Measurements from ENCODE around the gene SLC9A3. TPM values are rescaled to one million over a fixed set of nuclear protein-coding genes. Genes with fewer than 3 reads are reported as not detected.
A peak's percentile ranks its signal among the peaks of the same experiment; 100 is the strongest.

The SLC9A3 gene
- total RNA-seq, 5 donors from 2014 or later (not counting 1 experiment from before 2014, with no cell fraction given) = 1.9 to 3.5 (median 2.5) TPM

DNA sequence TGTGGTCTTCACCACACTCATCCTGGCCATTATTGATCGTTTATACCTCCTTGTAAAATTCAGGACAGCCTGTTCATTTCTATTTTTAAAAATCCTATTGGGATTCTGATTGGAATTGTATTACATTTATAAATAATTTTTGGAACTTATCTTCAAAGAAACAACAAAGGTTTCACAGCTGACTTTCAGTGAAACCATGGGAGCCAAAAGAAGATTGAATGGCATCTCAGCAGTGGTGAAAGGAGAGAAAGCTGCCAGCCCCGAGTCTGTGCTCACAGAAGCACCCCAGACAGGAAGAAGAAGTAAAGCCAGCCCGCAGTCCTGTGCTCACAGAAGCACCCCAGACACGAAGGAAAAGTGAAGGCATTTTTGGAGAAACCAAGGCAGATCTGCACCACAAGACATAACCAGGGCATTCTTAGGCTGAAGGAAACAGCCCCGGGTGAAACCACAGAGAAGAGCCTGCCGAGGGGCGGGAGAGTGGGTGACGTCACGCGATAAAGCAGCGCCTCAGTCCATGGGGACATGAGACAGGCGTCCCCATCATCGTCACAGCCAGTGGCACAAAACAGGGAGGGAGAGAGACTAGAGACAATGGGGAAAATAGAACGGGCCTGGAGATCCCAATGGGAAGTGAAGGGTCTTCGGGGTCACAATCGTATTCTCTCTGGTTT lies 42.5 kb upstream of the SLC9A3 start:
- Histone ChIP-seq H3K4me3 (ENCODE audit: control insufficient read depth in 1 of 2, extremely low read depth in 1 of 2, low read length in 1 of 2) (no peak overlapping the region), H3K36me3 (ENCODE audit: control insufficient read depth in 2 of 2, extremely low read depth in 1 of 2, insufficient read depth in 1 of 2, low read length in 1 of 2) (no peaks in the 10 kb centered on the region), H3K27ac (ENCODE audit: low read length) (no peak overlapping the region), H3K4me1 (ENCODE audit: control insufficient read depth in 1 of 2, extremely low read depth in 1 of 2, insufficient read depth in 2 of 2, low read length in 2 of 2) (no peaks in the 10 kb centered on the region), H3K27me3 (replicated peaks in 1 of 2; ENCODE audit: control insufficient read depth in 2 of 2, extremely low read depth in 1 of 2, insufficient read depth in 2 of 2, low read length in 1 of 2) (peaks cover 0 to 32% of the 10 kb centered on the region in 2 experiments), H3K9me3 (no peaks in the 10 kb centered on the region)
- ChIA-PET POLR2A (no interaction called here), CTCF (no interaction called here)
- H3K27me3 Mint-ChIP-seq = peaks cover 22 to 34% of the 10 kb centered on the region in 2 donors
- H3K4me3 Mint-ChIP-seq = no peak overlapping the region
- DNase-seq (no peak), ATAC-seq (replicated peaks in 1 of 4) (no peak)
- no peak overlapping the region for H3K27ac Mint-ChIP-seq
- H3K36me3 Mint-ChIP-seq = no peaks in the 10 kb centered on the region
- H3K4me1 Mint-ChIP-seq = no peaks in the 10 kb centered on the region
- WGBS (ENCODE audit: insufficient coverage) = 91% methylated on average over 4 of the region's 16 CpGs
- no peaks in the 10 kb centered on the region for H3K9me3 Mint-ChIP-seq

- no peak overlapping the region for H3K27ac ChIP-seq (ENCODE audit: low read length)
- 59% methylated on average over 11 of the region's 20 CpGs for WGBS (ENCODE audit: insufficient coverage)
- POLR2A ChIA-PET = no interaction called here
- H3K36me3 Mint-ChIP-seq = no peaks in the 10 kb centered on the region
- H3K9me3 Mint-ChIP-seq = no peaks in the 10 kb centered on the region
- H3K4me3 ChIP-seq (ENCODE audit: control insufficient read depth in 1 of 2, extremely low read depth in 1 of 2, low read length in 1 of 2) = no peak overlapping the region
- no peak overlapping the region for H3K27ac Mint-ChIP-seq
- ATAC-seq (replicated peaks in 1 of 4) (no peak), DNase-seq (peak in 1 of 35 experiments; percentile 7)
- H3K27me3 Mint-ChIP-seq = peaks cover 22 to 39% of the 10 kb centered on the region in 2 donors
- H3K27me3 ChIP-seq (replicated peaks in 1 of 2; ENCODE audit: control insufficient read depth in 2 of 2, extremely low read depth in 1 of 2, insufficient read depth in 2 of 2, low read length in 1 of 2) = peaks cover 0 to 35% of the 10 kb centered on the region in 2 experiments
- no peaks in the 10 kb centered on the region for H3K4me1 Mint-ChIP-seq
- CTCF ChIA-PET = no interaction called here
- H3K4me3 Mint-ChIP-seq = no peak overlapping the region
- no peaks in the 10 kb centered on the region for H3K4me1 ChIP-seq (ENCODE audit: control insufficient read depth in 1 of 2, extremely low read depth in 1 of 2, insufficient read depth in 2 of 2, low read length in 2 of 2)
- no peaks in the 10 kb centered on the region for H3K36me3 ChIP-seq (ENCODE audit: control insufficient read depth in 2 of 2, extremely low read depth in 1 of 2, insufficient read depth in 1 of 2, low read length in 1 of 2)
- no peaks in the 10 kb centered on the region for H3K9me3 ChIP-seq
Measured at GRCh38 chr5:565782-566440, 41.7 kb upstream of the SLC9A3 start.

DNA sequence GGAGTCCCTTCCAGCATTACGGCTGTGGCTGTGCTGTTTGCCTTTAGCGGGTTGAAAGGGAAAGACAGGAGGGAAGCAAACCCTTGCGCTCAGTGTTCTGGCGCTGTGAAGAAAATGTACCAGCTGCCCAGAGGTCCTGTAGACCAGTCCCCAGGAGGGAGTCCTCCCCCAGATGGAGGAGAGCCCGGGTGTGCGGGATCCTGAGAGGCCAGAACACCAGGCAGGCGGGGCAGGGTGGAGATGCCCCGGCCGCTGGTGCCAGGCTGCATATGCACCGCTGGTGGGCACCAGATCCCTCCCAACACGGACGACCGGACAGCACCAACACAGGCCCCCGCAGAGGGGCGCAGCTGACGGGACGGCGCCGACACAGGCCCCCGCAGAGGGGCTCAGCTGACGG lies 37.2 kb upstream of the SLC9A3 start:
- no peak overlapping the region for H3K4me3 Mint-ChIP-seq
- H3K4me1 Mint-ChIP-seq = no peaks in the 10 kb centered on the region
- ChIA-PET POLR2A (no interaction called here), CTCF (no interaction called here)
- DNase-seq (peak in 1 of 35 experiments; percentile 4), ATAC-seq (replicated peaks in 1 of 4) (no peak)
- Histone ChIP-seq H3K27ac (ENCODE audit: low read length) (no peak overlapping the region), H3K36me3 (ENCODE audit: control insufficient read depth in 2 of 2, extremely low read depth in 1 of 2, insufficient read depth in 1 of 2, low read length in 1 of 2) (no peaks in the 10 kb centered on the region), H3K4me1 (ENCODE audit: control insufficient read depth in 1 of 2, extremely low read depth in 1 of 2, insufficient read depth in 2 of 2, low read length in 2 of 2) (no peaks in the 10 kb centered on the region), H3K9me3 (no peaks in the 10 kb centered on the region), H3K27me3 (replicated peaks in 1 of 2; ENCODE audit: control insufficient read depth in 2 of 2, extremely low read depth in 1 of 2, insufficient read depth in 2 of 2, low read length in 1 of 2) (peaks cover 0 to 24% of the 10 kb centered on the region in 2 experiments), H3K4me3 (ENCODE audit: control insufficient read depth in 1 of 2, extremely low read depth in 1 of 2, low read length in 1 of 2) (no peak overlapping the region)
- H3K27ac Mint-ChIP-seq = no peak overlapping the region
- peaks cover 17 to 33% of the 10 kb centered on the region in 2 donors for H3K27me3 Mint-ChIP-seq
- H3K36me3 Mint-ChIP-seq = no peaks in the 10 kb centered on the region
- WGBS (ENCODE audit: insufficient coverage) = 69% methylated on average over 14 of the region's 21 CpGs
- H3K9me3 Mint-ChIP-seq = no peaks in the 10 kb centered on the region

- H3K36me3 Mint-ChIP-seq = no peaks in the 10 kb centered on the region
- CTCF ChIA-PET = no interaction called here
- no peak overlapping the region for H3K4me3 ChIP-seq (ENCODE audit: control insufficient read depth in 1 of 2, extremely low read depth in 1 of 2, low read length in 1 of 2)
- no peaks in the 10 kb centered on the region for H3K36me3 ChIP-seq (ENCODE audit: control insufficient read depth in 2 of 2, extremely low read depth in 1 of 2, insufficient read depth in 1 of 2, low read length in 1 of 2)
- no peak for ATAC-seq (replicated peaks in 1 of 4)
- no peak overlapping the region for H3K4me3 Mint-ChIP-seq
- DNase-seq = no peak
- 84% methylated on average over 6 of the region's 12 CpGs for WGBS (ENCODE audit: insufficient coverage)
- H3K9me3 Mint-ChIP-seq = no peaks in the 10 kb centered on the region
- no peaks in the 10 kb centered on the region for H3K4me1 Mint-ChIP-seq
- H3K27me3 Mint-ChIP-seq = peaks cover 12 to 27% of the 10 kb centered on the region in 2 donors
- POLR2A ChIA-PET = no interaction called here
- peaks cover 0 to 26% of the 10 kb centered on the region in 2 experiments for H3K27me3 ChIP-seq (replicated peaks in 1 of 2; ENCODE audit: control insufficient read depth in 2 of 2, extremely low read depth in 1 of 2, insufficient read depth in 2 of 2, low read length in 1 of 2)
- no peak overlapping the region for H3K27ac Mint-ChIP-seq
- H3K27ac ChIP-seq (ENCODE audit: low read length) = no peak overlapping the region
- no peaks in the 10 kb centered on the region for H3K4me1 ChIP-seq (ENCODE audit: control insufficient read depth in 1 of 2, extremely low read depth in 1 of 2, insufficient read depth in 2 of 2, low read length in 2 of 2)
- no peaks in the 10 kb centered on the region for H3K9me3 ChIP-seq
Measured at GRCh38 chr5:560792-561166, 36.5 kb upstream of the SLC9A3 start.

GRCh38 chr5:558871-559503 lies 34.7 kb upstream of the SLC9A3 start:
- Mint-ChIP-seq H3K36me3 (no peaks in the 10 kb centered on the region), H3K4me1 (no peaks in the 10 kb centered on the region), H3K9me3 (no peaks in the 10 kb centered on the region), H3K27ac (no peak overlapping the region), H3K4me3 (no peak overlapping the region), H3K27me3 (peaks cover 12 to 26% of the 10 kb centered on the region in 2 donors)
- no peak overlapping the region for H3K4me3 ChIP-seq (ENCODE audit: control insufficient read depth in 1 of 2, extremely low read depth in 1 of 2, low read length in 1 of 2)
- no peaks in the 10 kb centered on the region for H3K36me3 ChIP-seq (ENCODE audit: control insufficient read depth in 2 of 2, extremely low read depth in 1 of 2, insufficient read depth in 1 of 2, low read length in 1 of 2)
- H3K27ac ChIP-seq (ENCODE audit: low read length) = no peak overlapping the region
- POLR2A ChIA-PET = no interaction called here
- WGBS (ENCODE audit: insufficient coverage) = 83% methylated on average over 29 of the region's 32 CpGs
- DNase-seq (no peak), ATAC-seq (replicated peaks in 1 of 4) (no peak)
- no peaks in the 10 kb centered on the region for H3K9me3 ChIP-seq
- H3K27me3 ChIP-seq (replicated peaks in 1 of 2; ENCODE audit: control insufficient read depth in 2 of 2, extremely low read depth in 1 of 2, insufficient read depth in 2 of 2, low read length in 1 of 2) = peaks cover 0 to 26% of the 10 kb centered on the region in 2 experiments
- CTCF ChIA-PET = no interaction called here
- no peaks in the 10 kb centered on the region for H3K4me1 ChIP-seq (ENCODE audit: control insufficient read depth in 1 of 2, extremely low read depth in 1 of 2, insufficient read depth in 2 of 2, low read length in 2 of 2)

- Mint-ChIP-seq H3K27me3 (peaks cover 12 to 26% of the 10 kb centered on the region in 2 donors), H3K4me3 (no peak overlapping the region), H3K36me3 (no peaks in the 10 kb centered on the region), H3K27ac (no peak overlapping the region), H3K9me3 (no peaks in the 10 kb centered on the region), H3K4me1 (no peaks in the 10 kb centered on the region)
- ChIA-PET POLR2A (no interaction called here), CTCF (no interaction called here)
- H3K36me3 ChIP-seq (ENCODE audit: control insufficient read depth in 2 of 2, extremely low read depth in 1 of 2, insufficient read depth in 1 of 2, low read length in 1 of 2) = no peaks in the 10 kb centered on the region
- H3K27ac ChIP-seq (ENCODE audit: low read length) = no peak overlapping the region
- no peaks in the 10 kb centered on the region for H3K4me1 ChIP-seq (ENCODE audit: control insufficient read depth in 1 of 2, extremely low read depth in 1 of 2, insufficient read depth in 2 of 2, low read length in 2 of 2)
- no peak for ATAC-seq (replicated peaks in 1 of 4)
- peak in 1 of 35 experiments; percentile 5 for DNase-seq
- H3K4me3 ChIP-seq (ENCODE audit: control insufficient read depth in 1 of 2, extremely low read depth in 1 of 2, low read length in 1 of 2) = no peak overlapping the region
- 86% methylated on average over 6 of the region's 10 CpGs for WGBS (ENCODE audit: insufficient coverage)
- H3K9me3 ChIP-seq = no peaks in the 10 kb centered on the region
- H3K27me3 ChIP-seq (replicated peaks in 1 of 2; ENCODE audit: control insufficient read depth in 2 of 2, extremely low read depth in 1 of 2, insufficient read depth in 2 of 2, low read length in 1 of 2) = peaks cover 0 to 26% of the 10 kb centered on the region in 2 experiments
Measured at GRCh38 chr5:558326-558725, 34.1 kb upstream of the SLC9A3 start.
